CD4-positive, alpha-beta memory T cell (primary cell): Measurements from ENCODE around the gene KANK4. TPM values are rescaled to one million over a fixed set of nuclear protein-coding genes. Genes with fewer than 3 reads are reported as not detected.

Source experiments
- CTCF ChIA-PET: fragments of 350-600 bp; sonication (Branson Sonifier 250); formaldehyde crosslinking; loops from one replicate; lab custom pipeline; 2021; ENCODE audit warnings: inconsistent platforms; ENCODE audit not compliant: partially characterized antibody; lab: Charles Lee
- POLR2A ChIA-PET: fragments of 350-600 bp; sonication (Branson Sonifier 250); formaldehyde crosslinking; loops from one replicate; lab custom pipeline; 2021; ENCODE audit not compliant: partially characterized antibody; lab: Charles Lee
- DNase-seq, 5 donors: peaks; one replicate each; pipeline versions ENCODE4 v3.0.0 to v3.0.0-alpha.2; 2020 to 2022; ENCODE audit warnings: mixed read lengths in 1 of 5
- H3K27ac ChIP-seq: one replicate; pipeline ENCODE4 v1.7.0; 2013; ENCODE audit warnings: low read depth, low read length
- H3K27me3 ChIP-seq: 2 replicates; pipeline ENCODE4 v1.7.0; 2013; ENCODE audit warnings: mild to moderate bottlenecking, low read length, moderate library complexity; ENCODE audit not compliant: insufficient read depth
- H3K36me3 ChIP-seq: 2 replicates; pipeline ENCODE4 v1.7.0; 2013; ENCODE audit warnings: mild to moderate bottlenecking, low read length, moderate library complexity; ENCODE audit not compliant: insufficient read depth
- H3K4me1 ChIP-seq: 2 replicates; pipeline ENCODE4 v1.7.0; 2013; ENCODE audit warnings: mild to moderate bottlenecking, low read length, moderate library complexity; ENCODE audit not compliant: insufficient read depth
- H3K4me3 ChIP-seq, 2 donors: one replicate each; pipeline ENCODE4 v1.7.0; 2013; ENCODE audit warnings: low read length in 2 of 2, mild to moderate bottlenecking in 1 of 2
- H3K9me3 ChIP-seq, 2 donors: one replicate each; pipeline ENCODE4 v1.7.0; 2013; ENCODE audit warnings: low read length in 2 of 2, control low read depth in 1 of 2; ENCODE audit not compliant: control insufficient read depth in 1 of 2
- H3K27ac Mint-ChIP-seq, 7 donors: one replicate each; pipeline ENCODE4 v1.8.0; 2020 to 2021; ENCODE audit warnings: mixed read lengths in 7 of 7, mild to moderate bottlenecking in 6 of 7, inconsistent platforms in 3 of 7, moderate library complexity in 3 of 7
- H3K27me3 Mint-ChIP-seq, 2 donors: one replicate each; pipeline ENCODE4 v1.8.0; 2020 to 2021; ENCODE audit warnings: mixed read lengths in 2 of 2
- H3K36me3 Mint-ChIP-seq, 2 donors: one replicate each; pipeline ENCODE4 v1.8.0; 2020 to 2021; ENCODE audit warnings: mixed read lengths in 2 of 2, inconsistent platforms in 1 of 2, mild to moderate bottlenecking in 1 of 2
- H3K4me1 Mint-ChIP-seq, 4 donors: one replicate each; pipeline ENCODE4 v1.8.0; 2020 to 2021; ENCODE audit warnings: mixed read lengths in 4 of 4, mild to moderate bottlenecking in 1 of 4
- H3K4me3 Mint-ChIP-seq, 8 donors: one replicate each; pipeline ENCODE4 v1.8.0; 2020 to 2021; ENCODE audit warnings: mixed read lengths in 8 of 8, mild to moderate bottlenecking in 7 of 8, moderate library complexity in 6 of 8, inconsistent platforms in 3 of 8
- H3K9me3 Mint-ChIP-seq, 8 donors: one replicate each; pipeline ENCODE4 v1.8.0; 2020 to 2021; ENCODE audit warnings: mixed read lengths in 8 of 8, mild to moderate bottlenecking in 5 of 8, inconsistent platforms in 3 of 8, moderate library complexity in 1 of 8
- intact Hi-C: fragments of 100-400 bp; cut with micrococcal nuclease; formaldehyde crosslinking; loops from one replicate; pipeline ENCODE4 v1.15.1; 2023
- polyA plus RNA-seq, 2 donors: library from polyadenylated mRNA; unstranded; fragments of 300-500 nt; fragmentation: Illumina TruSeq; gene quantifications; one replicate each; pipeline ENCODE4 v1.2.3, GENCODE V29; 2021
- total RNA-seq, 2 experiments: library from RNA; stranded (reverse); gene quantifications; one replicate each; pipeline ENCODE4 v1.2.3, GENCODE V29; 2021

Gene KANK4
- total and polyA plus RNA-seq, 4 experiments from 2014 or later: not detected

DNA sequence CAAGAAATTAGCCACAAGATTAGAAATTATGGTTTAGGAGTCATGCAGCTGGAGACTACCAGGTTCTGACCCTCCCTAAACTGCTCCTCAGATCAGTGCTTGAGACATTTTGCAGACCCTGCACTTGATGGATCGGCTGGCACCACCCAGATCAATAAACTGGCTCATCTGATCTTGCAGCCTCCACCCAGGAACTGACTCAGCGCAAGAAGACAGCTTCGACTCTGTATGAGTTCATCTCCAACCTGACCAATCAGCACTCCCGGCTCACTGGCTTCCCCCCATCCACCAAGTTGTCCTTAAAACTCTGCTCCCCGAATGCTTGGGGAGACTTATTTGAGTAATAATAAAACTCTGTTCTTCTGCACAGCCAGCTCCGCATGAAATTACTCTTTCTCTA, 84.5 kb downstream of the KANK4 start:
- Histone ChIP-seq H3K27me3 (no peaks in the 10 kb centered on the region), H3K9me3 (no peaks in the 10 kb centered on the region), H3K4me1 (no peaks in the 10 kb centered on the region), H3K36me3 (no peaks in the 10 kb centered on the region), H3K4me3 (no peak overlapping the region), H3K27ac (no peak overlapping the region)
- intact Hi-C loops: no loop called here
- H3K9me3 Mint-ChIP-seq: no peaks in the 10 kb centered on the region
- H3K4me1 Mint-ChIP-seq: no peaks in the 10 kb centered on the region
- CTCF ChIA-PET: no interaction called here
- H3K27ac Mint-ChIP-seq: no peak overlapping the region
- POLR2A ChIA-PET: no interaction called here
- H3K36me3 Mint-ChIP-seq: no peaks in the 10 kb centered on the region
- no peak overlapping the region for H3K4me3 Mint-ChIP-seq
- DNase-seq: no peak
- H3K27me3 Mint-ChIP-seq: peaks cover 8 to 20% of the 10 kb centered on the region in 2 donors

DNA sequence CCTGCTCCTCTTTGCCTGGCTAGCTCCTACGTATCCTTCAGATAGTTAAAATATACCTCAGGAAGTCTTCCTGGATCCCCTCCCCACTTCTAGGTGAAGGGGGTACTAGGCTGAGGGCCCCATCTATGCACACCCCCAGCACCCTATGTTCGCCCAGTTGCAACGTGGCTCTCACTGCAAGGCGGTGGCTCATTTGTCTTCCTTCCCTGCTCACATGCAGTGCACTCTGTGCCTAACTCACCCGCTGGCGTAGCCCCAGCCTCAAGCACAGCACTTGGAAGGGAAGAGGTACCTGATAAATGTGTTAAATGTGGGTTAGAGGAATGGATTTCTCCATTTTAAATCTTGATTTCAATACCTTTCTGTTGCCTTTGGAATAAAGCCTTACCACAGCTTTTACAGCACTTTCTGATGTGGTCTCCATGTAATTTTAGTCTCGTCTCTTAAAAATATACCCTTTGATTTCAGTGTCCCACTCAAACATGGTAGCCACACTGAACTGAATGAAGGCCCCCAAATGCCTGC, 85.2 kb downstream of the KANK4 start:
- H3K4me3 ChIP-seq: no peak overlapping the region
- intact Hi-C loops: no loop called here
- DNase-seq: no peak
- POLR2A ChIA-PET: no interaction called here
- H3K27me3 ChIP-seq: no peaks in the 10 kb centered on the region
- Mint-ChIP-seq H3K4me3 (no peak overlapping the region), H3K36me3 (no peaks in the 10 kb centered on the region), H3K27ac (no peak overlapping the region), H3K4me1 (no peaks in the 10 kb centered on the region), H3K9me3 (no peaks in the 10 kb centered on the region), H3K27me3 (peaks cover 8 to 20% of the 10 kb centered on the region in 2 donors)
- H3K9me3 ChIP-seq: no peaks in the 10 kb centered on the region
- H3K36me3 ChIP-seq: no peaks in the 10 kb centered on the region
- CTCF ChIA-PET: no interaction called here
- no peak overlapping the region for H3K27ac ChIP-seq
- no peaks in the 10 kb centered on the region for H3K4me1 ChIP-seq

DNA sequence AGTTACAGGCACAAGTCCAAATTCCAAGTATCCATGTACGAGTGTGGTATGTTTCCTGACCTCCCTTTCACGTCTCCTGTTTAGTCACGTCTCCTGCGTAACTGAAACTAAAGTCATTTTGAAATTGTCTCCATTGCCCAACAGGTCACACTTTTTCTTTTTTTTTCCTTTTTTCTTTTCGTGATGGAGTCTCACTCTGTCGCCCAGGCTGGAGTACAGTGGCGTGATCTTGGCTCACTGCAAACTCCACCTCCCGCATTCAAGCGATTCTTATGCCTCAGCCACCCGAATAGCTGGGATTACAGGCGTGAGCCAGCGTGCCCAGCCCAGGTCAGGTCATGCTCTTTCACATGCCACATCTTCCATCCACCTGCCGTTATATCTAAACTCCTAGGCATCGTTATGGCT, 86.4 kb downstream of the KANK4 start:
- no peak overlapping the region for H3K4me3 ChIP-seq
- DNase-seq: no peak
- ChIA-PET CTCF (no interaction called here), POLR2A (no interaction called here)
- Mint-ChIP-seq H3K4me1 (no peaks in the 10 kb centered on the region), H3K4me3 (no peak overlapping the region), H3K9me3 (no peaks in the 10 kb centered on the region), H3K36me3 (no peaks in the 10 kb centered on the region), H3K27me3 (peaks cover 8 to 20% of the 10 kb centered on the region in 2 donors), H3K27ac (no peak overlapping the region)
- intact Hi-C loops: no loop called here
- no peaks in the 10 kb centered on the region for H3K36me3 ChIP-seq
- no peaks in the 10 kb centered on the region for H3K27me3 ChIP-seq
- no peak overlapping the region for H3K27ac ChIP-seq
- no peaks in the 10 kb centered on the region for H3K4me1 ChIP-seq
- H3K9me3 ChIP-seq: no peaks in the 10 kb centered on the region

DNA sequence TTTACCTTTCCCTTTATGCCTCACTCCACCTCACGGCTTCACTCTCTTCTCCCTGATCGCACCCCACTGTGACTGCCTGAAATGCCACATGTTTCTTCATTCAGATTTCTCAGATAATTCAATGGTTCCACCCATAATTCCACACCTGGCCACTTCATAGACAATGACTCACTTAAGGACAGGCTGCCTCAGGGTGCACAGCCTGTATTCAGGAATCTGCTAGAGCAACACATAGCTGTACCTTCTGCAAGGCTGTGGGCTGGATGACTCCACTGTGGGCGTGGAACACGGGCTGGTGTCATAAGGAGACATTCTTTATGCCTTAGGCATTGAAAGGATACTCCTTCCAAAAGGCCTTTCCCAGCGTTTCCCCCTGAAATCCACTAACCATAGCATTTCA, 88.5 kb downstream of the KANK4 start:
- H3K4me1 ChIP-seq: no peaks in the 10 kb centered on the region
- no peak overlapping the region for H3K4me3 ChIP-seq
- no peaks in the 10 kb centered on the region for H3K9me3 Mint-ChIP-seq
- H3K4me3 Mint-ChIP-seq: no peak overlapping the region
- no peaks in the 10 kb centered on the region for H3K27me3 ChIP-seq
- ChIA-PET CTCF (interaction anchor here (1.3 kb wide), 1 partner anchor 175 kb away, joined by 3 read pairs; no protein-coding TSS in a partner anchor), POLR2A (no interaction called here)
- no peaks in the 10 kb centered on the region for H3K4me1 Mint-ChIP-seq
- intact Hi-C loops: no loop called here
- DNase-seq: no peak
- no peaks in the 10 kb centered on the region for H3K36me3 ChIP-seq
- no peak overlapping the region for H3K27ac Mint-ChIP-seq
- no peak overlapping the region for H3K27ac ChIP-seq
- H3K36me3 Mint-ChIP-seq: no peaks in the 10 kb centered on the region
- peaks cover 6 to 17% of the 10 kb centered on the region in 2 donors for H3K27me3 Mint-ChIP-seq
- H3K9me3 ChIP-seq: no peaks in the 10 kb centered on the region

DNA sequence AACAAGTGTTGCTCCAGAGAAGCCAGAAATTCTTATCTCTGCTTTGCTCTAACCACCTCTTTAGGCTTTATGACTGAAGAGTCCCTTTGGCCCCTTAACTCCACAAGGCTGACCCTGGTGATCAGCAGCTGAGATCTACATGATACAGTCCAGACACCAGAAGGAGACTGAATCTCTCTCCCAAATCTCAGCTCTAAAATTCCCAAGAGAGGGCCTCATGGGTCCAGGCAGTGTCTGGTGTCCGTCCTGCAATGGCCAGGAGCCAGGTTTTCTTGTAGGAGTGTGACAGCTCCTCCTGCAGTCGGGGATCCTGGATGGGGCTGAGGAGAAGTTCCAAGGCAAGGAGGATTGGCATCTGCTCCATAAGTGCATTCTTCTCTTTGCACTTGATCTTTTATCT, 89.3 kb downstream of the KANK4 start:
- H3K4me1 ChIP-seq: no peaks in the 10 kb centered on the region
- no peak for DNase-seq
- Mint-ChIP-seq H3K9me3 (no peaks in the 10 kb centered on the region), H3K4me1 (no peaks in the 10 kb centered on the region), H3K4me3 (no peak overlapping the region), H3K36me3 (no peaks in the 10 kb centered on the region), H3K27me3 (peaks cover 6 to 17% of the 10 kb centered on the region in 2 donors), H3K27ac (no peak overlapping the region)
- CTCF ChIA-PET: interaction anchor here (1.3 kb wide), 1 partner anchor 176 kb away, joined by 3 read pairs; no protein-coding TSS in a partner anchor
- H3K27me3 ChIP-seq: no peaks in the 10 kb centered on the region
- H3K36me3 ChIP-seq: no peaks in the 10 kb centered on the region
- H3K27ac ChIP-seq: no peak overlapping the region
- POLR2A ChIA-PET: no interaction called here
- H3K9me3 ChIP-seq: no peaks in the 10 kb centered on the region
- H3K4me3 ChIP-seq: no peak overlapping the region
- intact Hi-C loops: no loop called here

DNA sequence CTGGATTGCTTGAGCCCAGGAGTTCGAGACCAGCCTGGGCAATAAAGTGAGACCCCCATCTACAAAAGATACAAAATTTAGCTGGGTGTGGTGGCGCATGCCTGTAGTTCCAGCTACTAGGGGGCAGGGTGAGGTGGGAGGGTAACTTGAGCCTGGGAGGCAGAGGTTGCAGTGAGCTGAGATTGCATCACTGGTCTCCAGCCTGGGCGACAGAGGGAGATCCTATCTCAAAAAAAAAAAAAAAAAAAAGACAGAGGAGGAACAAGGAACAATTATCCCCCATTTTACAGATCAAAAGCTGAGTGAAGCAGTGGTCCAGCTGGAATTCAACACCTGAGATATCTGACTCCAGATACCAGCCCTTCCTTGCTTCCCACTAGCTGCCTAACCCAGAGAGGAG, 89.8 kb downstream of the KANK4 start:
- H3K27me3 Mint-ChIP-seq: peaks cover 6 to 17% of the 10 kb centered on the region in 2 donors
- DNase-seq: no peak
- Histone ChIP-seq H3K4me1 (no peaks in the 10 kb centered on the region), H3K9me3 (no peaks in the 10 kb centered on the region), H3K36me3 (no peaks in the 10 kb centered on the region), H3K4me3 (no peak overlapping the region), H3K27me3 (no peaks in the 10 kb centered on the region), H3K27ac (no peak overlapping the region)
- POLR2A ChIA-PET: no interaction called here
- H3K9me3 Mint-ChIP-seq: no peaks in the 10 kb centered on the region
- no peaks in the 10 kb centered on the region for H3K4me1 Mint-ChIP-seq
- intact Hi-C loops: no loop called here
- H3K36me3 Mint-ChIP-seq: no peaks in the 10 kb centered on the region
- CTCF ChIA-PET: interaction anchor here (0.7 kb wide), 1 partner anchor 119 kb away, joined by 5 read pairs; no protein-coding TSS in a partner anchor
- no peak overlapping the region for H3K27ac Mint-ChIP-seq
- no peak overlapping the region for H3K4me3 Mint-ChIP-seq

DNA sequence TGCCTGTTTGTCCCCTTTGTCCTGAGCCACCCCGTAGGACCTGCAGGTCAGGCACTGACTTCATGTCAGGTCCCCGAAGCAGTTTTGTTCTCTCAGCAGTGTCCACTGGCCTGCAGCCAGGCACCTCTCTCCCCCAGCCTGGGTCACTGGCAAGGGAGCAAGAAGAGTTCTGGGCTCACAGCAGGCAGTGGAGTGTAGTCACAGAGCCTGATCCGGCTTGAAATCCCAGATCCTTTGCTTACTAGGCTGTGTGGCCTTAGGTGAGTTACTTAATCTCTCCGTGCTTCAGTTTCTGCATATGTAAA, 90.4 kb downstream of the KANK4 start:
- no peak overlapping the region for H3K4me3 Mint-ChIP-seq
- Histone ChIP-seq H3K4me3 (no peak overlapping the region), H3K9me3 (no peaks in the 10 kb centered on the region), H3K36me3 (no peaks in the 10 kb centered on the region), H3K27ac (no peak overlapping the region), H3K4me1 (no peaks in the 10 kb centered on the region), H3K27me3 (no peaks in the 10 kb centered on the region)
- no peak overlapping the region for H3K27ac Mint-ChIP-seq
- peaks cover 5 to 17% of the 10 kb centered on the region in 2 donors for H3K27me3 Mint-ChIP-seq
- no peak for DNase-seq
- no peaks in the 10 kb centered on the region for H3K36me3 Mint-ChIP-seq
- CTCF ChIA-PET: interaction anchor here (0.7 kb wide), 1 partner anchor 119 kb away, joined by 5 read pairs; no protein-coding TSS in a partner anchor
- POLR2A ChIA-PET: no interaction called here
- H3K9me3 Mint-ChIP-seq: no peaks in the 10 kb centered on the region
- H3K4me1 Mint-ChIP-seq: no peaks in the 10 kb centered on the region
- intact Hi-C loops: no loop called here
